HUES6 (cell line): ENCODE results near the gene LIN7A.

Experiments
- H3K27ac ChIP-seq: 2 replicates; pipeline ENCODE4 v1.7.0; 2013; ENCODE audit warnings: low read depth, mild to moderate bottlenecking, low read length, inconsistent platforms
- H3K27me3 ChIP-seq: 2 replicates; pipeline ENCODE4 v1.6.1; 2013; ENCODE audit warnings: low read length; ENCODE audit not compliant: control insufficient read depth, insufficient read depth
- H3K36me3 ChIP-seq: 2 replicates; pipeline ENCODE4 v1.6.1; 2013; ENCODE audit warnings: low read length; ENCODE audit not compliant: control insufficient read depth, insufficient read depth
- H3K4me1 ChIP-seq: 2 replicates; pipeline ENCODE4 v1.6.1; 2013; ENCODE audit warnings: low read length; ENCODE audit not compliant: control insufficient read depth, insufficient read depth
- H3K4me3 ChIP-seq: 2 replicates; pipeline ENCODE4 v1.5.1; 2013; ENCODE audit warnings: low read depth, low read length
- H3K9ac ChIP-seq: one replicate; pipeline ENCODE4 v1.6.1; 2013; ENCODE audit warnings: mild to moderate bottlenecking, low read length
- H3K9me3 ChIP-seq: 2 replicates; pipeline ENCODE4 v1.6.1; 2013; ENCODE audit warnings: low read depth, low read length; ENCODE audit not compliant: control insufficient read depth, insufficient read depth

LIN7A gene

GRCh38 chr12:80937391-80938238, at the start of gene LIN7A:
TSS of gene LIN7A (minus strand) at chr12:80937934. CDS start at chr12:80937722, 212 bp downstream.
- peaks cover 14% of the 10 kb centered on the region; the same call in 1 of the 2 replicates for H3K4me1 ChIP-seq
- peak within 1 kb of the TSS; percentile 91 for H3K4me3 ChIP-seq
- H3K9ac ChIP-seq = peak within 1 kb of the TSS; percentile 76
- no peaks in the 10 kb centered on the region for H3K9me3 ChIP-seq
- H3K27me3 ChIP-seq = peaks cover 24% of the 10 kb centered on the region
- H3K36me3 ChIP-seq = no peaks in the 10 kb centered on the region
- no peak within 1 kb of the TSS for H3K27ac ChIP-seq

GRCh38 chr12:80986224-80986623, 48.5 kb upstream of the LIN7A start:
- Histone ChIP-seq H3K4me1 (peaks cover 9% of the 10 kb centered on the region), H3K4me3 (no peak overlapping the region), H3K27ac (no peak overlapping the region), H3K9ac (no peak overlapping the region), H3K9me3 (no peaks in the 10 kb centered on the region), H3K27me3 (no peaks in the 10 kb centered on the region), H3K36me3 (no peaks in the 10 kb centered on the region)

- no peak overlapping the region for H3K27ac ChIP-seq
- H3K9me3 ChIP-seq = no peaks in the 10 kb centered on the region
- H3K36me3 ChIP-seq = no peaks in the 10 kb centered on the region
- no peak overlapping the region for H3K4me3 ChIP-seq
- H3K27me3 ChIP-seq = no peaks in the 10 kb centered on the region
- no peak overlapping the region for H3K9ac ChIP-seq
- H3K4me1 ChIP-seq = no peaks in the 10 kb centered on the region
These were observed 42.1 kb upstream of the LIN7A start for GRCh38 chr12:80979816-80980215.

GRCh38 chr12:80979251-80979650, 41.5 kb upstream of the LIN7A start:
- Histone ChIP-seq H3K4me1 (no peaks in the 10 kb centered on the region), H3K9ac (no peak overlapping the region), H3K9me3 (no peaks in the 10 kb centered on the region), H3K36me3 (no peaks in the 10 kb centered on the region), H3K27me3 (no peaks in the 10 kb centered on the region), H3K4me3 (no peak overlapping the region), H3K27ac (no peak overlapping the region)

GRCh38 chr12:80977346-80977745, 39.6 kb upstream of the LIN7A start:
- Histone ChIP-seq H3K27me3 (no peaks in the 10 kb centered on the region), H3K27ac (no peak overlapping the region), H3K9me3 (no peaks in the 10 kb centered on the region), H3K4me3 (no peak overlapping the region), H3K4me1 (no peaks in the 10 kb centered on the region), H3K9ac (no peak overlapping the region), H3K36me3 (no peaks in the 10 kb centered on the region)

GRCh38 chr12:80968326-80968725, 30.6 kb upstream of the LIN7A start:
- no peaks in the 10 kb centered on the region for H3K36me3 ChIP-seq

GRCh38 chr12:80967565-80967964, 29.8 kb upstream of the LIN7A start:
- H3K27me3 ChIP-seq = no peaks in the 10 kb centered on the region
- H3K27ac ChIP-seq = no peak overlapping the region
- H3K4me1 ChIP-seq = no peaks in the 10 kb centered on the region
- no peak overlapping the region for H3K4me3 ChIP-seq
- H3K9ac ChIP-seq = no peak overlapping the region
- no peaks in the 10 kb centered on the region for H3K36me3 ChIP-seq
- H3K9me3 ChIP-seq = no peaks in the 10 kb centered on the region

More at GRCh38 chr12:80968326-80968725, 30.6 kb upstream of the LIN7A start:
- Histone ChIP-seq H3K4me1 (no peaks in the 10 kb centered on the region), H3K9ac (no peak overlapping the region), H3K27me3 (no peaks in the 10 kb centered on the region), H3K9me3 (no peaks in the 10 kb centered on the region), H3K27ac (no peak overlapping the region), H3K4me3 (no peak overlapping the region)

GRCh38 chr12:80966001-80966400, 28.3 kb upstream of the LIN7A start:
- Histone ChIP-seq H3K27me3 (no peaks in the 10 kb centered on the region), H3K27ac (no peak overlapping the region), H3K4me3 (no peak overlapping the region), H3K4me1 (no peaks in the 10 kb centered on the region), H3K9me3 (no peaks in the 10 kb centered on the region), H3K9ac (no peak overlapping the region), H3K36me3 (no peaks in the 10 kb centered on the region)

GRCh38 chr12:80958162-80958561, 20.4 kb upstream of the LIN7A start:
- H3K27ac ChIP-seq = no peak overlapping the region
- H3K9ac ChIP-seq = no peak overlapping the region
- H3K9me3 ChIP-seq = 0 out of 2 replicates have a peak, but pooled peaks cover 3% of the 10 kb centered on the region
- H3K4me3 ChIP-seq = no peak overlapping the region
- peaks cover 9% of the 10 kb centered on the region; the same call in 1 of the 2 replicates for H3K4me1 ChIP-seq
- H3K27me3 ChIP-seq = no peaks in the 10 kb centered on the region
- no peaks in the 10 kb centered on the region for H3K36me3 ChIP-seq

GRCh38 chr12:80954857-80955520, 17.3 kb upstream of the LIN7A start:
- Histone ChIP-seq H3K4me1 (peaks cover 9% of the 10 kb centered on the region; the same call in 1 of the 2 replicates), H3K9me3 (0 out of 2 replicates have a peak, but pooled peaks cover under 1% of the 10 kb centered on the region), H3K9ac (no peak overlapping the region), H3K4me3 (no peak overlapping the region), H3K27ac (no peak overlapping the region), H3K36me3 (no peaks in the 10 kb centered on the region), H3K27me3 (no peaks in the 10 kb centered on the region)

GRCh38 chr12:80952443-80952842, 14.7 kb upstream of the LIN7A start:
- Histone ChIP-seq H3K36me3 (no peaks in the 10 kb centered on the region), H3K4me1 (peaks cover 9% of the 10 kb centered on the region; the same call in 1 of the 2 replicates), H3K4me3 (no peak overlapping the region), H3K27me3 (no peaks in the 10 kb centered on the region), H3K9me3 (no peaks in the 10 kb centered on the region), H3K27ac (no peak overlapping the region), H3K9ac (no peak overlapping the region)
